Fibroblast of gingiva (primary cell): ENCODE results near the gene ESPL1.
"Not testable (repeated sequence)": the region's sequence is repeated elsewhere in the genome, so short reads cannot be mapped to it uniquely, and the experiment has no call there.

Experiments used
- DNase-seq: peaks from one replicate; pipeline ENCODE4 v3.0.0-alpha.2; 2011; ENCODE audit warnings: low read depth

ESPL1 gene

GRCh38 chr12:53300187-53300586 is 32.1 kb downstream of the ESPL1 start:
- peak; percentile 71 for DNase-seq

GRCh38 chr12:53302903-53303302 is 34.8 kb downstream of the ESPL1 start:
- DNase-seq, result no peak

GRCh38 chr12:53306826-53307225 is 38.7 kb downstream of the ESPL1 start:
- DNase-seq, result no peak

- no peak for DNase-seq
These were observed 40.2 kb downstream of the ESPL1 start for GRCh38 chr12:53308276-53308675.

GRCh38 chr12:53313996-53314395 is 45.9 kb downstream of the ESPL1 start:
- DNase-seq, result no peak

GRCh38 chr12:53320352-53321195 is 52.5 kb downstream of the ESPL1 start:
- peak; percentile 30 for DNase-seq

GRCh38 chr12:53324113-53324778 is 56.1 kb downstream of the ESPL1 start:
- no peak for DNase-seq

- peak; percentile 95 for DNase-seq
These were observed 56.8 kb downstream of the ESPL1 start for GRCh38 chr12:53324779-53325510.

- DNase-seq, result no peak
These were observed 57.5 kb downstream of the ESPL1 start for GRCh38 chr12:53325511-53326061.

- DNase-seq, result no peak
These were observed 58.5 kb downstream of the ESPL1 start for GRCh38 chr12:53326460-53327185.

- peak; percentile 14 for DNase-seq
These were observed 59.4 kb downstream of the ESPL1 start for GRCh38 chr12:53327435-53328042.

- DNase-seq, result no peak
These were observed 59.9 kb downstream of the ESPL1 start for GRCh38 chr12:53328043-53328435.

GRCh38 chr12:53330671-53331070 is 62.6 kb downstream of the ESPL1 start:
- DNase-seq, result no peak

- not testable (repeated sequence) for DNase-seq
These were observed 64.2 kb downstream of the ESPL1 start for GRCh38 chr12:53332339-53332738.

- DNase-seq, result no peak
These were observed 64.6 kb downstream of the ESPL1 start for GRCh38 chr12:53332744-53333143.

GRCh38 chr12:53333289-53333688 is 65.2 kb downstream of the ESPL1 start:
- no peak for DNase-seq

GRCh38 chr12:53333845-53334244 is 65.7 kb downstream of the ESPL1 start:
- no peak for DNase-seq

- DNase-seq, result no peak
These were observed 66.7 kb downstream of the ESPL1 start for GRCh38 chr12:53334822-53335221.

- DNase-seq, result no peak
These were observed 68.1 kb downstream of the ESPL1 start, which contains the start of gene SP7 for GRCh38 chr12:53336181-53336681. Gene SP7, minus strand, starts transcription at chr12:53336354. Its CDS starts 708 bp downstream, at chr12:53335646.

- DNase-seq, result no peak
These were observed 69.9 kb downstream of the ESPL1 start for GRCh38 chr12:53338017-53338416.

- no peak for DNase-seq
These were observed 70.8 kb downstream of the ESPL1 start for GRCh38 chr12:53338916-53339315.
